Suppressor macrophage treated with lipopolysaccharide for 1 hour (primary cell): ENCODE results near the gene KRTAP2-2.

Experiments
- DNase-seq, 3 donors: peaks; one replicate each; pipeline ENCODE4 v3.0.0-alpha.2; 2020 to 2022

KRTAP2-2 gene

DNA sequence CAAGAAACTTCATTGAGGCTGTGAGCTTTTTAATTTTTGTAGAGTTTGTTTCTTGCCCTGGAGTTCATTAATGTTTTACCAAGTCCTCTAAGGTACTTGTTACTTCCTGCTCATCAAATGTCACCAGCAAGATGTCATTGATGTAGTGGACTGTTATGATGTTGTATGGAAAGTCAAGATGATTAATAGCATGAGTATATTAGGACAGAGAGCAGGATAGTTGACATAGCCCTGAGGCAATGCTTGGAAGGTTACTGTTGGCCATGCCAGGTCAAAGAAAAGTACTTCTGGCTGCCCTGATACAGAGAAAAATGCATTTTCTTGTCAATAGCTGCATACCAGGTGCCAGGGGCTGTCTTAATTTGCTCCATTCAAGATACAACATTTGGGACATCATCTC lies 34.7 kb downstream of the KRTAP2-2 start:
- no peak for DNase-seq

DNA sequence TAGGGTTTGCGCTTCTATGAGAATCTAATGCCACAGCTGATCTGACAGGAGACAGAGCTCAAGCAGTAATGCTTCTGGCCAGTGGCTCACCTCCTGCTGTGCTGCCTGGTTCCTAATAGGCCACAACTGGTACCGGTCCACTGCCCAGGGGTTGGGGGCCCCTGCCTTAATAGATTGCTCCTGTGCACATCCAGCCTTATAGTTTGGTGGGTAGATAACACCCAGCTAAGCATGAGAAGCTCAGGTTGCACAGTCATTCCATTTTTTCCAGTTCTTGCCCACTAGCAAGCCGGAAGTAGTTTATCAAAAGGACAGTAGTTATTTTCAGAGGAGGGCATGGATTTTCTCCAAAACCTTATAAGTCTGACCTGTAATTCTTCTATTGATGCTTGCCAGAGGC lies 35.6 kb downstream of the KRTAP2-2 start:
- DNase-seq = no peak

DNA sequence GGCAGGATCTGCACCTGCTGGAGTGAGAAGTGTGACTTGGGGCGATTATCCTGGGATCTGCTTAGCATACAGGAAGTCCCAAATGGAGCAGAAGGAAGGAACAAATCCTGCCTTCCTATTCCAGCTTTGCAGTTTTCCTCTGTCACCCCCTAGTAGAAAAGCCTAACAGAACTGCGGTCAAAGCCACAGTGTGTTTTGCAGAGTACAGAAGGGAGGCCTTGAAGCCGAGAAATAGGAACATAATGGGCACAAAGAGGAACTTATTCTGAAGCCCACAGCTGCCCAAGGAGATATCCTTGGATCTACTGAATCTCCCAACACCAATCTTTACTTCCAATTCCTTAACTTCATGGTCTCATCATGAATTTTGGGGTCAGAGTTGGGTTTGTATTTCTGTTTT lies 36.5 kb downstream of the KRTAP2-2 start:
- DNase-seq = no peak

DNA sequence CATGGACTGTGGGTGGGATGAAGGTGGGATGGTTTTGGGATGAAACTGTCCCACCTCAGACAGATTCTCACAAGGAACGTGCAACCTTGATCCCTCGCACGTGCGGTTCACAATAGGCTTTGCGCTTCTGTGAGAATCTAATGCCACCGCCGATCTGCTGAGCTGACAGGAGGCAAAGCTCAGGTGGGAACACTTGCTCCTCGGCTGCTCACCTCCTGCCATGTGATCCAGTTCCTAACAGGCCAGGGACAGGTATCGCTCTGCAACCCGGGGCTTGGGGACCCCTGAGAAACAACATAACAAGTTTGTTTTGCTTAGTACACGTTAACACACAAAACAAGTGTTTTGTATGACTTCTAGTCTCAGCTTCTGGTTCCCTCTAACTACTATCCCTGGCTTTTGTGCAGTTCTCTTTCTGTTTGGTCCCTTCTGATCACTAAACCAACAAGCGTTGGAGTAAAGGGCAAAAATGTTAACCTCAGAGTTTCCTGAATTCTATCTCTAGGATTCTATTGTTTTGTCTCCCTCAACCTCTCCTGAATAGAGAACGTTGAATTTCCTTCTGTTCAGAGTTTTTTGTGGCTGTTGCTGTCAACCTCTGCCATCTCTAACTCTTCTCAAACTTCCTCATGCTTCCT lies 38.3 kb downstream of the KRTAP2-2 start:
- DNase-seq = no peak

DNA sequence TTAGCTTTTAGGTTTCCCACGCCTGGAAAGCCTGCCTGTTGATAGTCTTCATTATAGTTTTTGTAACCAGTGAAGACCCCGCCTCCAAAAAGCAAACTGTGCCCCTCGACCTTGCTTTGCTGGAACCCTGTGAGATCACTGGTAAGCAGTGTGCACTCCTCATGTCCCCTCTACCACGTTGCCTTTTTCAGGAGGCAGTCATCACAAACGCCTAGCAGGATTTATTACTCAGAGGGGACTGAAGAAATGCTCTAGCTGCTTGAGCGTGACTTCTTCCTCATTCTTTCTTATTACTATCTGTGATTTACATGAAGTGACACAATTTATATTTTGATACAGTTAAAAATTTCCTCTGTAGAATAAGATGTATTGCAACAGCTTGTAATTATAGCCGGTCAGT lies 39.6 kb downstream of the KRTAP2-2 start:
- no peak for DNase-seq

DNA sequence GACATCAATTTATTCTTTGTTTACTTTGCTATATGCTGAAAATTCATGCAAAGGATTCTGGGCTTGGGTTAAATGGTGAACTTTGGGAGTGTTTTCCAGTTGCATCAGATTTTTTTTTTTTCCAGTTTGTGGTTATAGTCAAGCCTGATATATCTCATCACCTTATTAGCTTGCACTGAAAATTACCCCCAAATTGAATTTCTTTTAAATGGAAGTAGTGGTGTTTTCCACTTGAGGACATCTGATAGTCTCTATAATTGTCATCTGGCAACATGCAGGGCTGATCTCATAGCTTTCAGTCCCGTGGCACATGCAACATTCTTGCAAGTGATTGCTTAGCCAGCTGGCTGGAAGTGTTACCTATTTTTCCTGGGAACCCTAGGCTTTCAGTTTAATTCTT lies 41.4 kb downstream of the KRTAP2-2 start:
- no peak for DNase-seq

DNA sequence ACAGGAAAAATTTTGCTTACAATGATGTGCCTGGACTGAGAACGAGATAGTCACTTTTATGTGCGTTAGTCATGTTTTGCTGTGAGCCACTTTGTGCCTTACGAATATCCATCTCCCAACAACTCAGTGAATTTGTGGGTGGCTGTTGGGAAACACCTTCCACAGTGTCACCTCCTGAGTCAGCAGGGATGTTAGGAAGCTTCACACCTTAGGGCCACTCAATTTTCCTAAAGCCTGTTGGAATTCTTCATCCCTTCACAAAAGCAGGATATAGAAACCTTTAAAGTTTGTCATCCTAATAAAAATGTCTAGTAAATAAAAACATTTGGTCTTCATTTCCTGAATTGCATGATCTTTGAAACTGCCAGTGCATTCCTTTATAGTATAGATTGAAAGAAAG lies 41.8 kb downstream of the KRTAP2-2 start:
- DNase-seq = no peak

DNA sequence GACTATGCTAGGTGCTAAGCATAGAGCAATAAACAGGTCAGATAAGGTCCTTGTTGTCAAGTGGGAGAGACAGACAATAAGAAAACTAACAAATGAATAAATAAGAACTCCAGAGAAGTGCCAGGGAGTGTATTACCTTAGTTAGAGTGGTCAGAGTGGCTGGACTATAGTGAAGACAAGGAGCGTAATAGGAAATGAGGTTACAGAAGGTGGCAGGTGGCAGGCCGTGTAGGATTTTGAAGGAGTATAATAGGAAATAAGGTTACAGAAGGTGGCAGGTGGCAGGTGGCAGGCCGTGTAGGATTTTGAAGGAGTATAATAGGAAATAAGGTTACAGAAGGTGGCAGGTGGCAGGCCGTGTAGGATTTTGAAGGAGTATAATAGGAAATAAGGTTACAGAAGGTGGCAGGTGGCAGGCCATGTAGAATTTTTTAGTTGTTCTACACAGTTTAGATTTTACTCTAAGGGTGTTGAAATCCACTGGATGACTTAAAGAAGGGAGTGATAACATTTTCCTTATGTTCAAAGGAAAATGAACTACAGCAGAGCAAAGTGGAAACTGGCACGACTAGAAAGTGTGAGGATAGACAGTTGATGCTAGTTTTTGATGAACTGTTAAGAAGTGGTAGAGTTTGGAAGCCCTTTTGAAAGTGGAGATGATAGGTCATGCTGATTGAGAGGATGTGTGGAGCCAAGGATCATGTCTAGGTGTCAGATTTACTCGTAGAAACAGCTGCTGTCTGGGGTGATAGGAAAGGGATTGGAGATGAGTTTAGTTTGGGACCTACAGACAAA lies 42.5 kb downstream of the KRTAP2-2 start:
- DNase-seq = no peak

DNA sequence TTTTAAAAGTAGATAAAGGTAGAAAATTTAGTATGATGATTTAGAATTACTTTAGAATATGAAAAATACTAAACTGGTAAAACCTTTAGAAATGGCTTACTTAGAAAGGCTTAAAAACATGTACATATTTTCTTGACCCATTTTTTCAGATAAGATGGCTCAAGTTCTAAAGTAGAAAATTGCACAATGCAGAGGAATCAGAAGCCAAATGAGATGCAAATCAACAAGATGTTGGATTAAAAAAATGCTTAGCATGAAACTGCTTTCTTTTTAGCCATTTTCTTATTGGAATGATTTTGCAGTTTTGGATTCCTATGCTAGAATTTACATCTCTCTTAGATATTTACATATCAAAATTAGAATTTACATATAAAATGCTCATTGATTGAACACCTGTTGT lies 44.6 kb downstream of the KRTAP2-2 start:
- no peak for DNase-seq

DNA sequence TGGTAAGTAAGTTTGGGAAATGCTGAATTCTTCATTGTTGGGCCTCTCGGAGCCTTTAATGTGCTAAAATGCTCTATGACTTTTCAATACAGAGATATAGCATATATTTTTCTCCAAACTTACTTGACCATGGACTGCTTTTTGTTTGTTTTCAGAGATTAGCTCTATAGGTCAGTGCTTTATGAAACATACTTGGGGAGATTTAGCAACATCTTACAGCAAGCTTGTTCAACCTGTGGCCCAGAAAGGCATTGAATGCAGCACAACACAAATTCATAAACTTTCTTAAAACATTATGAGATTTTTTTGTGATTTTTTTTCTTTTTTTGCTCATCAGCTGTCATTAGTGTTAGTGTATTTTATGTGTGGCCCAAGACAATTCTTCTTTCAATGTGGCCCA lies 45.1 kb downstream of the KRTAP2-2 start:
- DNase-seq = no peak

DNA sequence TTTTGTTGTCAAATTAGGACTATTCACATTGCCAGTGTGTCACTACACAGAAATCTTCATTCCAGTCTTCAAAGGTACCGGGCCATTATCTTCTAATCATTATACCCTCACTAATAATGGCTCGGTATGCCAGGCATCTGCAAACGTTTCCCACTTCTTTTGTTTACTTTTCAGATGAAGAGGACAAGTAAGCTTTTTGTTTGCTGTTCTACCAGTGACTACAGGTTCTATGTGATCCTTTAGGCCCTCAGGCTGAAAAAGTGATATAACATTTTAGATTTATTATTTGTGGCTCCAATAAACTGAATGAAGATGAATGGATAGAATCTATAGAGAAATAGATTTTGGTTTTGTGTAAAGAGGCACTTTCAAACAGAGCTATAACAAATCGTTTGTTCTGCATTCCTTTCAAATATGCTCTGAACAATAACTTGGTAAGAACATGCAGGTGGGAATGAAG lies 45.7 kb downstream of the KRTAP2-2 start:
- no peak for DNase-seq

DNA sequence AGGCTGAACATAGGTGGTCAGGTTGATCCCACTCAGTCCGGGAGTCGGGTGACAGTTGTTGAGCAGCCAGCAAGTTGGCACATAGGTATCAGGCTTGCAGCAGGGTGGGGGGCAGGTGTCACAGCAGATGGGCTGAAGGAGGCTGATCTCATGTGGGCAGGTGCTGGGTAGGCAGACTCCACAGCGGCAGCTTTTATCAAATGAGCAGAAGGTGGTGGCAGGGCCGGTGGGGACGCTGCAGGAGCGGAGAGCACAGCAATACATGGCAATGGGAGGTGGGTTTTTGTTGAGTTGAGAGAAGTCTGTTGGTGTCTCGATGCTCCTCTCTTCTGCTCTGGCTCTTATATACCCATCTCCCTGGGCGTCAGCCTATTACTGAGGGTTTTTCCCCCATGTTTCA lies 46.2 kb downstream of the KRTAP2-2 start, which contains the start of gene KRTAP3-1:
Gene KRTAP3-1, minus strand, starts transcription at position 318 of the 400 bp plus-strand sequence. Its CDS starts 54 bp downstream, at position 264.
- no peak for DNase-seq
